Neural progenitor cell (in vitro differentiated cells): ENCODE measurements around the gene FUT4. TPM values are rescaled to one million over a fixed set of nuclear protein-coding genes. Genes with fewer than 3 reads are reported as not detected.
"Not testable (repeated sequence)": the region's sequence is repeated elsewhere in the genome, so short reads cannot be mapped to it uniquely, and the experiment has no call there.

Source experiments
- DNase-seq: peaks from one replicate; pipeline ENCODE4 v3.0.0-alpha.2; 2016; ENCODE audit warnings: low spot score
- H2AFZ ChIP-seq: fragments of 200-600 bp; sonication (generic); replicated peaks from 2 replicates; pipeline ENCODE4 v1.6.1; 2016; ENCODE audit warnings: antibody characterized with exemption
- H3F3A ChIP-seq: fragments of 200-600 bp; sonication (generic); 2 replicates; pipeline ENCODE4 v1.6.1; 2016; ENCODE audit warnings: antibody characterized with exemption, low read depth
- H3K27ac ChIP-seq: fragments of 200-600 bp; sonication (generic); 2 replicates; pipeline ENCODE4 v1.5.1; 2016; ENCODE audit warnings: mild to moderate bottlenecking
- H3K27me3 ChIP-seq: fragments of 200-600 bp; sonication (generic); 2 replicates; pipeline ENCODE4 v1.6.1; 2016; ENCODE audit warnings: mild to moderate bottlenecking, moderate library complexity
- H3K36me3 ChIP-seq: fragments of 200-600 bp; sonication (generic); 2 replicates; pipeline ENCODE4 v1.5.1; 2016
- H3K4me1 ChIP-seq: fragments of 200-600 bp; sonication (generic); 2 replicates; pipeline ENCODE4 v1.6.1; 2016; ENCODE audit warnings: mixed run types
- H3K4me2 ChIP-seq: fragments of 200-600 bp; sonication (generic); 2 replicates; pipeline ENCODE4 v1.6.1; 2016
- H3K4me3 ChIP-seq: fragments of 200-600 bp; sonication (generic); 2 replicates; pipeline ENCODE4 v1.5.1; 2016
- H3K79me2 ChIP-seq: fragments of 200-600 bp; sonication (generic); 2 replicates; pipeline ENCODE4 v1.6.1; 2016; ENCODE audit warnings: low read depth
- H3K9ac ChIP-seq: fragments of 200-600 bp; sonication (generic); 2 replicates; pipeline ENCODE4 v1.6.1; 2016
- H3K9me3 ChIP-seq: fragments of 200-600 bp; sonication (generic); 2 replicates; pipeline ENCODE4 v1.5.1; 2016; ENCODE audit warnings: low read depth
- H4K20me1 ChIP-seq: fragments of 200-600 bp; sonication (generic); 2 replicates; pipeline ENCODE4 v1.6.1; 2016; ENCODE audit warnings: low read depth
- H3K27ac Mint-ChIP-seq: 3 replicates; pipeline ENCODE4 v1.8.0; 2021; ENCODE audit warnings: mixed read lengths
- H3K27me3 Mint-ChIP-seq: 2 replicates; pipeline ENCODE4 v1.8.0; 2022; ENCODE audit warnings: low read depth, mild to moderate bottlenecking, inconsistent platforms, moderate library complexity, mixed read lengths; ENCODE audit not compliant: insufficient read depth
- H3K36me3 Mint-ChIP-seq: 3 replicates; pipeline ENCODE4 v1.8.0; 2021; ENCODE audit warnings: mixed read lengths
- H3K4me1 Mint-ChIP-seq: 3 replicates; pipeline ENCODE4 v1.8.0; 2021; ENCODE audit warnings: mixed read lengths
- H3K4me3 Mint-ChIP-seq: 3 replicates; pipeline ENCODE4 v1.8.0; 2021; ENCODE audit warnings: mild to moderate bottlenecking, moderate library complexity, mixed read lengths
- H3K9me3 Mint-ChIP-seq: 3 replicates; pipeline ENCODE4 v1.8.0; 2020; ENCODE audit warnings: mixed read lengths
- EZH2 ChIP-seq: fragments of 200-600 bp; sonication (generic); IDR thresholded peaks from 2 replicates; pipeline ENCODE4 v1.6.1; 2017; ENCODE audit warnings: antibody characterized with exemption, mild to moderate bottlenecking, moderate library complexity
- EZH2phosphoT487 ChIP-seq: fragments of 200-600 bp; sonication (generic); IDR thresholded peaks from 2 replicates; pipeline ENCODE4 v1.6.1; 2017; ENCODE audit warnings: antibody characterized with exemption
- total RNA-seq: library from RNA; depleted of rRNA; stranded (reverse); fragments of >200 nt; gene quantifications from 2 replicates; pipeline ENCODE4 v1.2.3, GENCODE V29; 2015; ENCODE audit warnings: low replicate concordance
- TF ChIP-seq, protein P1 (sequence below): fragments of 200-600 bp; sonication (generic); IDR thresholded peaks from 2 replicates; pipeline ENCODE4 v1.5.1; 2017; ENCODE audit warnings: antibody characterized with exemption, mild to moderate bottlenecking

The FUT4 gene
- total RNA-seq, 1 donor from 2014 or later, result 2.7 TPM

DNA sequence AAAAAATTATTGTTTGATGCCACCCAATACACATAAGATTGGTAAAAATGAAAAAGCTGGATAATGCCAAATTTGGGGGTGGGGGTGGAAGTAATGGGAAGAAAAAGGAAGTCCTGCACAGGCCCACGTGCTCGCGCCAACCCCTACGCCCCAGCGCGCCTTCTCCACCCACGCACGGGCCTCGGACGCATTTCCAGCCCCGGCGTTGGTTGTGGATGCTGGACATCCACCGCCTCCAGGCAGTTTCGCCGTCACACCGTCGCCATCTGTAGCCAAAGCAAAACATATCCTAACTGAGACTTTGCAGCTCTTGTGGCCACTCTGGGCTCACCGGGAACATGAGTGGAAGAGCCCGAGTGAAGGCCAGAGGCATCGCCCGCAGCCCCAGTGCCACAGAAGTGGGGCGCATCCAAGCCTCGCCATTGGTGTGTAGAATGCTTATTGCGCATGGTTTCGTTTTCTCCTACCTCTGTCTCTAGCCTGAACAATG, 23.5 kb downstream of the FUT4 start, which contains the start of gene PIWIL4:
PIWIL4 (plus strand) TSS at position 188 of the 490 bp plus-strand sequence; CDS start at position 339, 151 bp downstream.
- H3K27ac Mint-ChIP-seq, result no peak within 1 kb of the TSS
- Histone ChIP-seq H3F3A (no peaks in the 10 kb centered on the region), H3K9me3 (no peaks in the 10 kb centered on the region)

DNA sequence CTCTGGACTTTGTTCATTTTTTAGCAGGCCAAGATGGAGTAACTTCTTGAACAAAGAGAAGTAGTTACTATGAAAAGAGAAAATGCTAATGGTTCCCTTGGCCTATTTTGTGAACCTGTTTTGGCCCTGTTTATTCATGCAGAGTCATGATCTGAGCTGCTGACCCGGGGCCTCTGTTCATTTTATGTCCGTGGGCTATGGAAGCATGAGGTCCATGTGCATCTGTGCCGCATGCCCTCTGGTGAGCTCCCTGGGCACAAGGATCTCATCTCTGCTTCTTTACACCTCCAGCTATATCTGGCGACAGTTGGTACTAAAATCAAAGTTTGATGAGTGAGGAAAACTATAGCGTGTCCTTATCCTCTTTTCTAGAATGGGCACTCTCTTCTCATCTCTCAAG, 24.5 kb downstream of the FUT4 start:
- TF ChIP-seq, protein P1, sequence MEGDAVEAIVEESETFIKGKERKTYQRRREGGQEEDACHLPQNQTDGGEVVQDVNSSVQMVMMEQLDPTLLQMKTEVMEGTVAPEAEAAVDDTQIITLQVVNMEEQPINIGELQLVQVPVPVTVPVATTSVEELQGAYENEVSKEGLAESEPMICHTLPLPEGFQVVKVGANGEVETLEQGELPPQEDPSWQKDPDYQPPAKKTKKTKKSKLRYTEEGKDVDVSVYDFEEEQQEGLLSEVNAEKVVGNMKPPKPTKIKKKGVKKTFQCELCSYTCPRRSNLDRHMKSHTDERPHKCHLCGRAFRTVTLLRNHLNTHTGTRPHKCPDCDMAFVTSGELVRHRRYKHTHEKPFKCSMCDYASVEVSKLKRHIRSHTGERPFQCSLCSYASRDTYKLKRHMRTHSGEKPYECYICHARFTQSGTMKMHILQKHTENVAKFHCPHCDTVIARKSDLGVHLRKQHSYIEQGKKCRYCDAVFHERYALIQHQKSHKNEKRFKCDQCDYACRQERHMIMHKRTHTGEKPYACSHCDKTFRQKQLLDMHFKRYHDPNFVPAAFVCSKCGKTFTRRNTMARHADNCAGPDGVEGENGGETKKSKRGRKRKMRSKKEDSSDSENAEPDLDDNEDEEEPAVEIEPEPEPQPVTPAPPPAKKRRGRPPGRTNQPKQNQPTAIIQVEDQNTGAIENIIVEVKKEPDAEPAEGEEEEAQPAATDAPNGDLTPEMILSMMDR, result no peak
- TF ChIP-seq EZH2, result no peak
- no peak for TF ChIP-seq EZH2phosphoT487
- Mint-ChIP-seq H3K27ac (no peak overlapping the region), H3K36me3 (no peaks in the 10 kb centered on the region), H3K9me3 (peaks cover 5% of the 10 kb centered on the region), H3K4me3 (no peak overlapping the region), H3K27me3 (no peaks in the 10 kb centered on the region), H3K4me1 (peaks cover under 1% of the 10 kb centered on the region)
- Histone ChIP-seq H3K9me3 (no peaks in the 10 kb centered on the region), H3K4me1 (no peaks in the 10 kb centered on the region), H3K4me2 (no peak overlapping the region), H3F3A (no peaks in the 10 kb centered on the region), H2AFZ (no peak overlapping the region), H4K20me1 (no peaks in the 10 kb centered on the region), H3K79me2 (no peaks in the 10 kb centered on the region), H3K9ac (no peak overlapping the region), H3K27ac (no peak overlapping the region), H3K4me3 (no peak overlapping the region), H3K36me3 (no peaks in the 10 kb centered on the region), H3K27me3 (no peaks in the 10 kb centered on the region)
- no peak for DNase-seq

More for the DNA sequence above, 23.5 kb downstream of the FUT4 start, which contains the start of gene PIWIL4:
- no peak within 1 kb of the TSS for H3K9ac ChIP-seq
- no peaks in the 10 kb centered on the region for H3K4me1 ChIP-seq
- Mint-ChIP-seq H3K4me1 (peaks cover 6% of the 10 kb centered on the region), H3K9me3 (no peaks in the 10 kb centered on the region), H3K27me3 (no peaks in the 10 kb centered on the region), H3K36me3 (no peaks in the 10 kb centered on the region), H3K4me3 (no peak within 1 kb of the TSS)
- H3K4me2 ChIP-seq, result no peak within 1 kb of the TSS
- H3K79me2 ChIP-seq, result no peaks in the 10 kb centered on the region
- TF ChIP-seq, protein P1, result no peak
- TF ChIP-seq EZH2phosphoT487 (no peak), EZH2 (no peak)
- H3K27me3 ChIP-seq, result no peaks in the 10 kb centered on the region
- H3K27ac ChIP-seq, result no peak within 1 kb of the TSS
- H3K36me3 ChIP-seq, result no peaks in the 10 kb centered on the region
- no peak within 1 kb of the TSS for H3K4me3 ChIP-seq
- no peak within 1 kb of the TSS for H2AFZ ChIP-seq
- no peaks in the 10 kb centered on the region for H4K20me1 ChIP-seq
- DNase-seq, result no peak

DNA sequence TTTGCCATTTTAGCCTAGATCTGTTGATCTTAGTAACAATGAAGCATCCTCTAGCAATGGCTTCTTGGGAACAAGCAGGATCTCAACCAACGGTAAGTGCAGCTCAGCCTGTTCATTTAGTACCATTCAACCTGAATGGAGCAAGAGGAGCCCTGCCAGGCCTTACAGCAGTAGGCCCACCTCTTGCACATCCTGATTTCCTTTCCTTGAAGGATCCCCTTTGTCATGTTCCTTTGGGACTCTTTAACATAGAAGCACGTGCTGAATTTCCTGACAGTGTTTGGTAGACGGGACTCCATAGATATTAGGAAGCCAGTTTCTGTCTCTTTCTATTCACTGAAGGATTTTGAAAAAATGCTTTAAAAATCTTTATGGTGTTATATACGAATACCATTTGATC, 25.0 kb downstream of the FUT4 start:
- H3K27ac ChIP-seq, result no peak overlapping the region
- H3K4me2 ChIP-seq, result no peak overlapping the region
- no peaks in the 10 kb centered on the region for H3F3A ChIP-seq
- H3K27me3 ChIP-seq, result no peaks in the 10 kb centered on the region
- no peak for DNase-seq
- H3K27me3 Mint-ChIP-seq, result no peaks in the 10 kb centered on the region
- no peak overlapping the region for H3K4me3 Mint-ChIP-seq
- no peaks in the 10 kb centered on the region for H3K36me3 ChIP-seq
- H2AFZ ChIP-seq, result no peak overlapping the region
- no peaks in the 10 kb centered on the region for H3K4me1 ChIP-seq
- no peak overlapping the region for H3K9ac ChIP-seq
- no peaks in the 10 kb centered on the region for H4K20me1 ChIP-seq
- no peak overlapping the region for H3K27ac Mint-ChIP-seq
- TF ChIP-seq, protein P1, result no peak
- TF ChIP-seq EZH2 (no peak), EZH2phosphoT487 (no peak)
- no peaks in the 10 kb centered on the region for H3K4me1 Mint-ChIP-seq
- H3K9me3 Mint-ChIP-seq, result peaks cover 5% of the 10 kb centered on the region
- H3K36me3 Mint-ChIP-seq, result no peaks in the 10 kb centered on the region
- H3K9me3 ChIP-seq, result no peaks in the 10 kb centered on the region
- no peaks in the 10 kb centered on the region for H3K79me2 ChIP-seq
- H3K4me3 ChIP-seq, result no peak overlapping the region

DNA sequence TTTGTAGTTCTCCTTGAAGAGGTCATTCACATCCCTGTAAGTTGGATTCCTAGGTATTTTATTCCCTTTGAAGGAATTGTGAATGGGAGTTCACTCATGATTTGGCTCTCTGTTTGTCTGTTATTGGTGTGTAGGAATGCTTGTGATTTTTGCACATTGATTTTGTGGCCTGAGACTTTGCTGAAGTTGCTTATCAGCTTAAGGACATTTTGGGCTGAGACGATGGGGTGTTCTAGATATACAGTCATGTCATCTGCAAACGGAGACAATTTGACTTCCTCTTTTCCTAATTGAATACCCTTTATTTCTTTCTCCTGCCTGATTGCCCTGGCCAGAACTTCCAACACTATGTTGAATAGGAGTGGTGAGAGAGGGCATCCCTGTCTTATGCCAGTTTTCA, 29.3 kb downstream of the FUT4 start:
- DNase-seq, H4K20me1 ChIP-seq, H3K36me3 ChIP-seq, H2AFZ ChIP-seq, H3K27me3 ChIP-seq, H3K4me3 ChIP-seq, H3K27ac ChIP-seq, H3F3A ChIP-seq, H3K4me1 Mint-ChIP-seq, H3K4me2 ChIP-seq, H3K36me3 Mint-ChIP-seq, H3K9me3 ChIP-seq, H3K27me3 Mint-ChIP-seq, H3K27ac Mint-ChIP-seq, H3K9me3 Mint-ChIP-seq, H3K9ac ChIP-seq, H3K79me2 ChIP-seq, H3K4me1 ChIP-seq, H3K4me3 Mint-ChIP-seq: not testable (repeated sequence)
